ENCODE data around the gene SELP. TPM values are rescaled to one million over a fixed set of nuclear protein-coding genes. Genes with fewer than 3 reads are reported as not detected.

The SELP gene
- total RNA-seq, 2 experiments from 2014 or later: not detected

DNA sequence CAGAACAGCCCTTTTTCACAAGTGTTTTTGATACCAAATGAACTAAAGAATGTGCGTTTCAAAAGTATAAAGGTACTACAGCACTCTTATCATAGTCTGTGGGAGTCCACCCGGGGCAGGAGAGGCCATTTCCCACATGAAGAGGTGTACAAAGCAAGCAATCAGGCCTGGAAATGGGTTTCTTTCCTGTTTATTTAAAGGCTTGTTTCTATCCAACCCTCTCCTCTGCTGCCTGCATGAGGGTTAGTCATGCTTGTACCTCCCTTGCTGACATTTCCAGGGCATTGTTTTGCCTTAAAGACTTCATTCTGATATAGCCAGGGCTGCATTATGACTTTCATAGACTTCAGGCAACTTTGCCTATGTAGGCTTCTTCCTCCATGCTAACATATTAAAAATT lies 11.6 kb downstream of the SELP start:
- DNase-seq (ENCODE audit: low spot score): no peak
- BruUV-seq (replicated peaks): no TSS peak
- CTCF ChIA-PET (ENCODE audit: unreplicated experiment): no interaction called here
- H3K27ac ChIP-seq (ENCODE audit: low read depth, low read length, poor library complexity, severe bottlenecking): no peak overlapping the region
- POLR2A ChIA-PET: no interaction called here
- H3K9me3 ChIP-seq (ENCODE audit: low read length): no peaks in the 10 kb centered on the region
- no peak overlapping the region for H3K4me3 ChIP-seq (ENCODE audit: low read depth, low read length, poor library complexity, severe bottlenecking)
- H3K79me2 ChIP-seq (ENCODE audit: insufficient read depth, low read depth, low read length): no peaks in the 10 kb centered on the region
- H4K20me1 ChIP-seq (ENCODE audit: insufficient read depth, low read length): no peaks in the 10 kb centered on the region
- TF ChIP-seq, protein P1, sequence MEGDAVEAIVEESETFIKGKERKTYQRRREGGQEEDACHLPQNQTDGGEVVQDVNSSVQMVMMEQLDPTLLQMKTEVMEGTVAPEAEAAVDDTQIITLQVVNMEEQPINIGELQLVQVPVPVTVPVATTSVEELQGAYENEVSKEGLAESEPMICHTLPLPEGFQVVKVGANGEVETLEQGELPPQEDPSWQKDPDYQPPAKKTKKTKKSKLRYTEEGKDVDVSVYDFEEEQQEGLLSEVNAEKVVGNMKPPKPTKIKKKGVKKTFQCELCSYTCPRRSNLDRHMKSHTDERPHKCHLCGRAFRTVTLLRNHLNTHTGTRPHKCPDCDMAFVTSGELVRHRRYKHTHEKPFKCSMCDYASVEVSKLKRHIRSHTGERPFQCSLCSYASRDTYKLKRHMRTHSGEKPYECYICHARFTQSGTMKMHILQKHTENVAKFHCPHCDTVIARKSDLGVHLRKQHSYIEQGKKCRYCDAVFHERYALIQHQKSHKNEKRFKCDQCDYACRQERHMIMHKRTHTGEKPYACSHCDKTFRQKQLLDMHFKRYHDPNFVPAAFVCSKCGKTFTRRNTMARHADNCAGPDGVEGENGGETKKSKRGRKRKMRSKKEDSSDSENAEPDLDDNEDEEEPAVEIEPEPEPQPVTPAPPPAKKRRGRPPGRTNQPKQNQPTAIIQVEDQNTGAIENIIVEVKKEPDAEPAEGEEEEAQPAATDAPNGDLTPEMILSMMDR (conservative IDR thresholded peaks at IDR 0.05; ENCODE audit: low read length): no peak
- no peak for TF ChIP-seq EZH2phosphoT487 (IDR thresholded peaks at IDR 0.05; ENCODE audit: borderline replicate concordance, low read depth, low read length)
- no peaks in the 10 kb centered on the region for H3K36me3 ChIP-seq (ENCODE audit: insufficient read depth, low read length)
- H3K4me2 ChIP-seq (ENCODE audit: low read length): no peak overlapping the region
- intact Hi-C loops (cut with micrococcal nuclease; ENCODE audit: unreplicated experiment): no loop called here
- no peaks in the 10 kb centered on the region for H3K9me2 ChIP-seq (ENCODE audit: insufficient read depth, low read length)
- H3K4me1 ChIP-seq (ENCODE audit: insufficient read depth, low read length, poor library complexity, severe bottlenecking): no peaks in the 10 kb centered on the region
- no peak overlapping the region for H2AFZ ChIP-seq (ENCODE audit: low read length)

DNA sequence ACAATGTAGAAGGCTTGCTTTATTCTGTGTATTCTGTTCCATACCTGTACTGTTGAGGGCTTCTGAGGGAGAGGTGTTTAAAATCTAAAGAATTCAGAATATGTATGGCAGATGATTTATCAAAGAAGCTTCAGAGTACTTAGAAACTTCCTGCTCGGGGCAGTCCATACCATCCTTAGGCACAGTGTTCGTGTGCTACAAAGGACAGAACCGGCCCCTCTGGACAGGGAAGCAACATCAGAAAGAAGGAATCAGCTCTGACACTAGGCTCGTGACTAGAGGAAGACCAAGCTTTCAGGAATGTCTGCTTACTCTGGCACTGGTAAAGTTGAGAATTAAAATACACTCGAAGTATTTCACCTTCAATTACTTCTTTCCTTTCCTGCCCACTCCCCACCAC lies 14.1 kb downstream of the SELP start:
- Histone ChIP-seq H3K36me3 (ENCODE audit: insufficient read depth, low read length) (no peaks in the 10 kb centered on the region), H3K9me3 (ENCODE audit: low read length) (no peaks in the 10 kb centered on the region), H3K4me2 (ENCODE audit: low read length) (no peak overlapping the region), H3K9me2 (ENCODE audit: insufficient read depth, low read length) (no peaks in the 10 kb centered on the region), H4K20me1 (ENCODE audit: insufficient read depth, low read length) (no peaks in the 10 kb centered on the region), H3K4me3 (ENCODE audit: low read depth, low read length, poor library complexity, severe bottlenecking) (no peak overlapping the region), H3K4me1 (ENCODE audit: insufficient read depth, low read length, poor library complexity, severe bottlenecking) (no peaks in the 10 kb centered on the region), H3K79me2 (ENCODE audit: insufficient read depth, low read depth, low read length) (no peaks in the 10 kb centered on the region), H2AFZ (ENCODE audit: low read length) (no peak overlapping the region), H3K27ac (ENCODE audit: low read depth, low read length, poor library complexity, severe bottlenecking) (no peak overlapping the region)
- no TSS peak for BruUV-seq (replicated peaks)
- no peak for TF ChIP-seq EZH2phosphoT487 (IDR thresholded peaks at IDR 0.05; ENCODE audit: borderline replicate concordance, low read depth, low read length)
- CTCF ChIA-PET (ENCODE audit: unreplicated experiment): no interaction called here
- no peak for DNase-seq (ENCODE audit: low spot score)
- intact Hi-C loops (cut with micrococcal nuclease; ENCODE audit: unreplicated experiment): no loop called here
- POLR2A ChIA-PET: interaction anchor here (0.6 to 1.1 kb wide), 3 partner anchors 13 to 1976 kb away, joined by 3 to 4 read pairs (median 3); no protein-coding TSS in a partner anchor

DNA sequence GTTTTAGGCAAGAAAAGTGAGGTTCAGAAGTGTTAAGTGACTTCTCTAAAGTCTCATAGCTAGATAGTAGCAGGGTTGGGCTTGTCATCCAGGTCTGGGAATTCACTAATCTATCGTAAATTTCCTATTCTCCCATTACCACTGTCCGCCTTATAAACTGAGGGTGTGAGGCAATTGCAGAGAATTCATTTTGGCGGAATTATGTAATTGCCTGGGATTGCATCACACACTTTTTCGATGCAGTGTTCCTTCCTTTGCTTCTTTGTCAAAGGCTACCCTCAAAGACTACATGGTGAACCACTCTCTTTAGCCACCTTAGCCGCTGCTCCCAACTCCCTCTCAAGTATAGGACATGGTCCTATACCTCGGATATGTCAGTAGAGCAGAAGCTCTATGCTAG lies 19.1 kb downstream of the SELP start:
- Histone ChIP-seq H3K9me2 (ENCODE audit: insufficient read depth, low read length) (no peaks in the 10 kb centered on the region), H3K79me2 (ENCODE audit: insufficient read depth, low read depth, low read length) (no peaks in the 10 kb centered on the region), H2AFZ (ENCODE audit: low read length) (no peak overlapping the region), H3K36me3 (ENCODE audit: insufficient read depth, low read length) (no peaks in the 10 kb centered on the region), H3K4me1 (ENCODE audit: insufficient read depth, low read length, poor library complexity, severe bottlenecking) (no peaks in the 10 kb centered on the region), H4K20me1 (ENCODE audit: insufficient read depth, low read length) (no peaks in the 10 kb centered on the region), H3K27ac (ENCODE audit: low read depth, low read length, poor library complexity, severe bottlenecking) (no peak overlapping the region), H3K9me3 (ENCODE audit: low read length) (no peaks in the 10 kb centered on the region), H3K4me2 (ENCODE audit: low read length) (no peak overlapping the region), H3K4me3 (ENCODE audit: low read depth, low read length, poor library complexity, severe bottlenecking) (no peak overlapping the region)
- DNase-seq (ENCODE audit: low spot score): no peak
- no TSS peak for BruUV-seq (replicated peaks)
- intact Hi-C loops (cut with micrococcal nuclease; ENCODE audit: unreplicated experiment): no loop called here
- ChIA-PET CTCF (ENCODE audit: unreplicated experiment) (no interaction called here), POLR2A (interaction anchor here (1.3 kb wide), 1 partner anchor 42 kb away, joined by 3 read pairs; no protein-coding TSS in a partner anchor)
- TF ChIP-seq, protein P1 (conservative IDR thresholded peaks at IDR 0.05; ENCODE audit: low read length): no peak
- no peak for TF ChIP-seq EZH2phosphoT487 (IDR thresholded peaks at IDR 0.05; ENCODE audit: borderline replicate concordance, low read depth, low read length)

Data from OCI-LY7 (cell line).